KOPT-K1 (cell line): Measurements from ENCODE around the gene IL20RB.
A peak's percentile ranks its signal among the peaks of the same experiment; 100 is the strongest.

Source experiments
- H3K27ac ChIP-seq: fragments of 200-600 bp; sonication (generic); 2 replicates; pipeline ENCODE4 v1.5.1; 2016; ENCODE audit warnings: antibody characterized with exemption, mild to moderate bottlenecking, low read depth, low read length; ENCODE audit not compliant: poor library complexity, severe bottlenecking
- H3K36me3 ChIP-seq: fragments of 200-600 bp; sonication (generic); 2 replicates; pipeline ENCODE4 v1.5.1; 2017; ENCODE audit warnings: antibody characterized with exemption, mild to moderate bottlenecking, low read length, moderate library complexity; ENCODE audit not compliant: insufficient read depth
- H3K9me3 ChIP-seq: fragments of 200-600 bp; sonication (generic); 2 replicates; pipeline ENCODE4 v1.5.1; 2017; ENCODE audit warnings: antibody characterized with exemption, low read length, mild to moderate bottlenecking; ENCODE audit not compliant: insufficient read depth, poor library complexity, severe bottlenecking

The IL20RB gene

DNA sequence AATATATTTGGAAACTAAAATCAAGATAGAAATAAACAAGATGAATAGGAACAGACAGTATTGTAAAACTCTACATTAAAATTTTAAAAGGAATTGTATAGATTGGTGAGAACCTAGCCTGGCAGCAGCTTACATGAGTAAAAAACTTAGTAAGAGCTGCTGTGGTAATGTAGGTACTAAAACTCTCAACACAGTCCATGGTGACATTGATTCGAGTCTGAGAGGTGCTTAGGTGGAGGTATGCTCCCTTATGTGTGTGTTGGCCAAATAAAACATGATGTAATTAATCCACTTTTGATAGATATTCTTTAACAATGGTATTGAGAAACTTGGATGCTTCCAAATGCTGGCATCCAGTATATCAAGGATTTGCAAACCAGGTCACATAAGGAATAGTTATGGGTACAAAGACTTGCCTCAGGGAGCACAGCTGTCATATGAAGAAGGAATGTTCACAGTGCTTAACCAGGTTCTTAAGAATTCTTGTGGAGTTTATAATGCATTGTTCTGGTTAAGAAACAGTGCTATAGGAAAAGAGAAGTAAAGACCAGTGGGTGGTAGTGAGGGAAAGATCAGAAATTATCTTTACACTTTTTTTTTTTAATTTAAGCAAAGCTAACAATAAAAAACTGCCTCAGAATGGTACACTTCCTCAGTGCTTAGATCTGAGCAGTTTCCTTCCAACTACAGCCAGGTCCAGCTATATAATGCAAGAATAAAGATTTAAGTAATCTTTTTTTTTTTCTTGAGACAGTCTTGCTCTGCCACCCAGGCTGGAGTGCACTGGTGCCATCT lies 24.6 kb upstream of the IL20RB start:
- Histone ChIP-seq H3K36me3 (peaks cover 70% of the 10 kb centered on the region), H3K9me3 (peaks cover 17% of the 10 kb centered on the region), H3K27ac (no peak overlapping the region)

DNA sequence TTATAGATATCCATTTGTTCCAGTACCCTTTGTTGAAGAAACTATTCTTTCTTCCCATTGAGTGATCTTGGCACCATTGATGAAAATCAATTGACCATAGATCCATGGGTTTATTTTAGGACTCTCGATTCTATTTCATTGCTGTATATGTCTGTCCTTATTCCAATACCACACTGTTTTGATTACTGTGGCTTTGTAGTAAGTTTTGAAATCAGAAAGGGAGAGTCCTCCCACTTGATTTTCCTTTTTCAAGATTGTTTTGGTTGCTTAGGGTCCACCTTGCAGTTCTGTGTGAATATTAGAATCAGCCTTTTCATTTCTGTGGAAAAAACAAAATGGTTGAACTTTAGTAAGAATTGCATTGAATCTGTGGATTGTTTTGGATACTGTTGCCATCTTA lies 20.6 kb upstream of the IL20RB start:
- Histone ChIP-seq H3K36me3 (peaks cover 42% of the 10 kb centered on the region), H3K9me3 (peaks cover 17% of the 10 kb centered on the region)

DNA sequence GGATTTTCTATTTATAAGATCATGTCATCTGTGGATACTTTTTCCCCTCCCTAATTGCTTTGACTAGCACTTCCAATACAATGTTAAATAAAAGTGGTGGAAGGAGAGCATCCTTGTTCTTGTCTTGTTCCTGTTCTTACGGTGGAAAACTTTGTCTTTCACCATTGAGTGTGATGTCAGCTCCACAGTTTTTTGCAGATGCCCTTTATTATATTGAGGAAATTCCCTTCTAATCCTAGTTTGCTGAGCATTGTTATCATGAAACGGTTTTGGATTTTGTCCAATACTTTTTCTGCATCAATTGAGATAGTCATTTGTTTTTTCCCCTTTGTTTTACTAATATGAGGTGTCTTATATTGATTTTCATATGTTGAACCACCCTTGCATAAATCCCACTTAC lies 19.9 kb upstream of the IL20RB start:
- Histone ChIP-seq H3K36me3 (peaks cover 36% of the 10 kb centered on the region), H3K9me3 (peaks cover 17% of the 10 kb centered on the region), H3K27ac (no peak overlapping the region)

More for the DNA sequence above, 20.6 kb upstream of the IL20RB start:
- no peak overlapping the region for H3K27ac ChIP-seq

- Histone ChIP-seq H3K27ac (no peak overlapping the region), H3K36me3 (peaks cover 32% of the 10 kb centered on the region), H3K9me3 (peaks cover 17% of the 10 kb centered on the region)
Observed at GRCh38 chr3:136938334-136938733, 19.4 kb upstream of the IL20RB start.

GRCh38 chr3:136939489-136939888 lies 18.3 kb upstream of the IL20RB start:
- Histone ChIP-seq H3K36me3 (peaks cover 20% of the 10 kb centered on the region), H3K9me3 (peaks cover 17% of the 10 kb centered on the region), H3K27ac (no peak overlapping the region)

- Histone ChIP-seq H3K36me3 (peaks cover 19% of the 10 kb centered on the region), H3K27ac (no peak overlapping the region), H3K9me3 (peaks cover 8% of the 10 kb centered on the region)
Observed at GRCh38 chr3:136942803-136943202, 15.0 kb upstream of the IL20RB start.

- Histone ChIP-seq H3K36me3 (peaks cover 24% of the 10 kb centered on the region), H3K27ac (no peak overlapping the region)
Observed at GRCh38 chr3:136943436-136943835, 14.3 kb upstream of the IL20RB start.

DNA sequence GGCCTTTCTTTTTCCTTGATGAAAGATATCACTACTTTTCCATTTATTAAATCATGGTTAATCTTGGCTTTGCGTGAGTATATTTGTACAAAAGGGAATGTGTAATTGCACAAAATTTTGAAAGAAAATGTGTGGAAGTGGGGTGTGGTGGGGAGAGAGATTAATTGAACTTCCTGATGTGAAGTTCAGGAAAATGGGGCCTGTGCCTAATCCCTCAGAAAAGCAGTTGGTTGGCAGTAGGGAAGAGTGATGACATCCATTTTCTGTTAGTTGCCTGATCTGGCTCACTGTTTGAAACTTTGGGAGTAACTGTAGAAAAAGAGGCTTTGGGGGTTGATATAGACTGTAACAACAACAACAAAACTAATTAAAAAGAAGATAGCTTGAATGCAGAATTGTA lies 10.8 kb upstream of the IL20RB start:
- no peak overlapping the region for H3K27ac ChIP-seq
- peaks cover 31% of the 10 kb centered on the region for H3K36me3 ChIP-seq
- H3K9me3 ChIP-seq, result peaks cover 8% of the 10 kb centered on the region

More at GRCh38 chr3:136943436-136943835, 14.3 kb upstream of the IL20RB start:
- H3K9me3 ChIP-seq, result peaks cover 8% of the 10 kb centered on the region

DNA sequence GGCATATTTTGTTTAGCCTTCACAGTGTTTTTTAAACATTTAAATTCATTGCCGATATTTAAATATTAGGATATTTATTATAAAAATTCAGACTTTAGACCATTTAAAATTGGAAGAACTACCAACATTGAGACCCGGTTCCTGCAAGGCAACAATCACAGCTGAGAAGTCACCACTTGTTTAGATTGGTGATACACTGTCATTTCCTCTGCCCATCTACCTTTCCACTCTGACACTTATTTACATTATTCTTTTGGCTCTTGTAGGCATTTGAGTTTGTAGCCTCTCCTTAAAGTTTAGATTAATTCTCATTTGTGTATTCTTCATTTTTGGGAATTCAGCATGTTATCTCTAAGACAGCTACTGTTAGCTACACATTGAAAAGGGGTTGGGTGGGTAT lies 10.3 kb upstream of the IL20RB start:
- Histone ChIP-seq H3K36me3 (peaks cover 31% of the 10 kb centered on the region), H3K27ac (no peak overlapping the region), H3K9me3 (peaks cover 8% of the 10 kb centered on the region)

- Histone ChIP-seq H3K9me3 (peaks cover 8% of the 10 kb centered on the region), H3K36me3 (peaks cover 31% of the 10 kb centered on the region), H3K27ac (no peak overlapping the region)
Observed at GRCh38 chr3:136949146-136949545, 8.6 kb upstream of the IL20RB start.

DNA sequence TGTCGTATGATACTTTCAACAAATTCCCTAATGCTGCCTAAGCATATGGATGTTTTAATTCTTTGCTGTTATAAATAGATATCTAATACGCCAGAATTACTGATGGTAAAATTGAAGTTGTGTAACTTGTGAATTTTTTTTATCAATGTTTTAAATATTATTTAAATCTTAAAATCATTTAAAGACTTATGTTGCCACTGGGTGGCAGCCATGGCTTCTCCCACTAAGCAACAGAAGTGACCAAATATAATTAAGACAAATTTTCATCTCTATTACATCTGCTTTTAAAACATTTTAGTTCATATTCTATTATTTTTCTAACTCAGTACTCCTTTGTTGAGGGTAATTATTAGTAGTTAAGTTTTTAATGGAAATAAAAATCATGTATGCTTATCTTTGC lies 8.1 kb upstream of the IL20RB start:
- peaks cover 8% of the 10 kb centered on the region for H3K9me3 ChIP-seq
- H3K36me3 ChIP-seq, result peaks cover 31% of the 10 kb centered on the region
- no peak overlapping the region for H3K27ac ChIP-seq

- Histone ChIP-seq H3K9me3 (peaks cover 5% of the 10 kb centered on the region), H3K27ac (no peak overlapping the region)
Observed at GRCh38 chr3:136950623-136951022, 7.2 kb upstream of the IL20RB start.

DNA sequence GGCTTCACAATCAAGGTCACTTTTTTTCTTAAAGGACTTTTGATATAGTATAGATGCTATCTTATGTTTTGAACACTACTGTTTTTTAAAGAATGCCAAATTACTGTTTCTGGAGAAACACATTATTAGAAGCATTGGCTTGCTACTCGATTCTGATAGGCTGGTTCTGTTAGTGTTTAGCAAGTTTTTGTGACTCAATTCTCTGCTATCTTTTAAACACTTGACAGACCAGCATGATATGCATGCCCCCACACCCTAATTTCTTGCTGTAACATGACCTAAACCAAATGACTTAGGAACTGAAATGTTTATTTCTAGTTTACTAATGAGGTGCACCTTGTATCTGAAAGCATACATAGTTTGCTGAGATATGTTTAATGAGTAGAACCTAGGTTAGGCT lies 5.5 kb upstream of the IL20RB start:
- H3K27ac ChIP-seq, result no peak overlapping the region
- H3K36me3 ChIP-seq, result peaks cover 12% of the 10 kb centered on the region; the same call in 1 of the 2 replicates
- H3K9me3 ChIP-seq, result no peaks in the 10 kb centered on the region

More at GRCh38 chr3:136950623-136951022, 7.2 kb upstream of the IL20RB start:
- H3K36me3 ChIP-seq, result peaks cover 28% of the 10 kb centered on the region

GRCh38 chr3:136954251-136954650 lies 3.5 kb upstream of the IL20RB start:
- 0 out of 2 replicates have a peak, but pooled peaks cover 5% of the 10 kb centered on the region for H3K36me3 ChIP-seq
- H3K27ac ChIP-seq, result no peak overlapping the region
- H3K9me3 ChIP-seq, result no peaks in the 10 kb centered on the region

- no peaks in the 10 kb centered on the region for H3K9me3 ChIP-seq
- H3K27ac ChIP-seq, result peak overlapping the region; percentile 15
- H3K36me3 ChIP-seq, result peaks cover 11% of the 10 kb centered on the region; the same call in 1 of the 2 replicates
Observed at GRCh38 chr3:136954980-136955780, 2.6 kb upstream of the IL20RB start.
